ENCODE measurements around the gene MATN3. TPM values are rescaled to one million over a fixed set of nuclear protein-coding genes. Genes with fewer than 3 reads are reported as not detected.

The MATN3 gene
- total RNA-seq, 2 experiments from 2014 or later = not detected

DNA sequence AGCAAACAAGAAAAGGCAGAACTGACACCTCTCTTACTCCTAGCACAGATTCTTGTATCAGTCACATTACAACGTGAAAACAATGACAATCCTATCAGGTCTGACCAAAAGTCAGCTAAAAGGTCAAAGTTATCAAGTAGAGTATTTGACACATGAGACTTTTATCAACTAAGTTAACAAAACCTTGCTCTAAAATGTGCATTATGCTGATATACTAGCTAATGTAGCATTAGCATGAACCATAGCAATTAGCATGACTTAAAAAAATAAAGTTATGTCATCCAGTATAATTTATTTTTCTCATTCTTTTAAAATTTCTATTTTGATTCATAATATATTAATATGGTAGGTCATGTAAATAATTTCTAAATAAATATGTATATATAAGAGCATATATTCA is 69.3 kb downstream of the MATN3 start:
- POLR2A ChIA-PET = interaction anchor here (0.6 kb wide), 1 partner anchor 114 kb away, joined by 3 read pairs; no protein-coding TSS in a partner anchor
- H3K27ac ChIP-seq (ENCODE audit: low read depth, low read length, poor library complexity, severe bottlenecking) = no peak overlapping the region
- CTCF ChIA-PET (ENCODE audit: unreplicated experiment) = no interaction called here
- no peaks in the 10 kb centered on the region for H3K36me3 ChIP-seq (ENCODE audit: insufficient read depth, low read length)
- TF ChIP-seq, protein P1, sequence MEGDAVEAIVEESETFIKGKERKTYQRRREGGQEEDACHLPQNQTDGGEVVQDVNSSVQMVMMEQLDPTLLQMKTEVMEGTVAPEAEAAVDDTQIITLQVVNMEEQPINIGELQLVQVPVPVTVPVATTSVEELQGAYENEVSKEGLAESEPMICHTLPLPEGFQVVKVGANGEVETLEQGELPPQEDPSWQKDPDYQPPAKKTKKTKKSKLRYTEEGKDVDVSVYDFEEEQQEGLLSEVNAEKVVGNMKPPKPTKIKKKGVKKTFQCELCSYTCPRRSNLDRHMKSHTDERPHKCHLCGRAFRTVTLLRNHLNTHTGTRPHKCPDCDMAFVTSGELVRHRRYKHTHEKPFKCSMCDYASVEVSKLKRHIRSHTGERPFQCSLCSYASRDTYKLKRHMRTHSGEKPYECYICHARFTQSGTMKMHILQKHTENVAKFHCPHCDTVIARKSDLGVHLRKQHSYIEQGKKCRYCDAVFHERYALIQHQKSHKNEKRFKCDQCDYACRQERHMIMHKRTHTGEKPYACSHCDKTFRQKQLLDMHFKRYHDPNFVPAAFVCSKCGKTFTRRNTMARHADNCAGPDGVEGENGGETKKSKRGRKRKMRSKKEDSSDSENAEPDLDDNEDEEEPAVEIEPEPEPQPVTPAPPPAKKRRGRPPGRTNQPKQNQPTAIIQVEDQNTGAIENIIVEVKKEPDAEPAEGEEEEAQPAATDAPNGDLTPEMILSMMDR (conservative IDR thresholded peaks at IDR 0.05; ENCODE audit: low read length) = no peak
- TF ChIP-seq EZH2phosphoT487 (IDR thresholded peaks at IDR 0.05; ENCODE audit: borderline replicate concordance, low read depth, low read length) = no peak
- no peaks in the 10 kb centered on the region for H3K9me2 ChIP-seq (ENCODE audit: insufficient read depth, low read length)
- intact Hi-C loops (cut with micrococcal nuclease; ENCODE audit: unreplicated experiment) = no loop called here
- DNase-seq (ENCODE audit: low spot score) = no peak
- BruUV-seq (replicated peaks) = no TSS peak
- no peak overlapping the region for H3K4me2 ChIP-seq (ENCODE audit: low read length)
- H4K20me1 ChIP-seq (ENCODE audit: insufficient read depth, low read length) = no peaks in the 10 kb centered on the region
- H2AFZ ChIP-seq (ENCODE audit: low read length) = no peak overlapping the region
- no peaks in the 10 kb centered on the region for H3K4me1 ChIP-seq (ENCODE audit: insufficient read depth, low read length, poor library complexity, severe bottlenecking)
- no peak overlapping the region for H3K4me3 ChIP-seq (ENCODE audit: low read depth, low read length, poor library complexity, severe bottlenecking)
- no peaks in the 10 kb centered on the region for H3K9me3 ChIP-seq (ENCODE audit: low read length)
- no peaks in the 10 kb centered on the region for H3K79me2 ChIP-seq (ENCODE audit: insufficient read depth, low read depth, low read length)

DNA sequence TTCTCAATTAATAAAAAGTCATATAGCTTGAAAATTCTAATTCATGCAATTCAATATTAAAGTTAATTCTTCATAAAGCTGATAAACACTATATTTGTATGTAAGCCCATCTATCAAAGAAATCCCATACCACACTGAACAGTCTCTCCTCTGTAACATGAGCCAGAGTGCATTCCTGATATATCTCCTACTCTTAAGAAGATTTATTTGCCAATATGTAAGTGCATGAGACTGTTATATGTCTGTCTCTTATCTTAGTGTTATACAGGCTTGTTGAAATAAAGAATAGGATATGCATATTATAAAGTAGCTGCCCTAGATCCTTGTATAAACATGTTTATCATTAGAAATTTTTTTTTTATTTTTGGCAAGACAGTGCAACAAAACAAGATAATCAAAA is 70.3 kb downstream of the MATN3 start:
- CTCF ChIA-PET (ENCODE audit: unreplicated experiment) = no interaction called here

More for the DNA sequence above, 70.3 kb downstream of the MATN3 start:
- Histone ChIP-seq H3K79me2 (ENCODE audit: insufficient read depth, low read depth, low read length) (no peaks in the 10 kb centered on the region), H3K4me3 (ENCODE audit: low read depth, low read length, poor library complexity, severe bottlenecking) (no peak overlapping the region), H3K36me3 (ENCODE audit: insufficient read depth, low read length) (no peaks in the 10 kb centered on the region), H3K4me2 (ENCODE audit: low read length) (no peak overlapping the region), H2AFZ (ENCODE audit: low read length) (no peak overlapping the region), H3K9me2 (ENCODE audit: insufficient read depth, low read length) (no peaks in the 10 kb centered on the region), H3K27ac (ENCODE audit: low read depth, low read length, poor library complexity, severe bottlenecking) (no peak overlapping the region), H3K4me1 (ENCODE audit: insufficient read depth, low read length, poor library complexity, severe bottlenecking) (no peaks in the 10 kb centered on the region), H4K20me1 (ENCODE audit: insufficient read depth, low read length) (no peaks in the 10 kb centered on the region), H3K9me3 (ENCODE audit: low read length) (no peaks in the 10 kb centered on the region)
- intact Hi-C loops (cut with micrococcal nuclease; ENCODE audit: unreplicated experiment) = no loop called here
- no peak for TF ChIP-seq EZH2phosphoT487 (IDR thresholded peaks at IDR 0.05; ENCODE audit: borderline replicate concordance, low read depth, low read length)
- TF ChIP-seq, protein P1 (conservative IDR thresholded peaks at IDR 0.05; ENCODE audit: low read length) = no peak
- no peak for DNase-seq (ENCODE audit: low spot score)
- BruUV-seq (replicated peaks) = no TSS peak
- POLR2A ChIA-PET = interaction anchor here (1.0 kb wide), 1 partner anchor 13 kb away, joined by 4 read pairs; no protein-coding TSS in a partner anchor

Other genes with a start within 250 kb of the MATN3 start
- gene TTC32, start 110.7 kb downstream of the MATN3 start, total RNA-seq (2014; rRNA removed; shearing (Covaris generic)) = 16.3 and 21.1 TPM in 2 replicates
- 26.3 and 32.9 TPM in 2 replicates for gene TTC32, start 110.7 kb downstream of the MATN3 start, total RNA-seq (2022)
- gene WDR35, start 22.6 kb downstream of the MATN3 start, total RNA-seq (2014; rRNA removed; shearing (Covaris generic)) = 0.05 and 0.06 TPM in 2 replicates
- 1.5 and 2.2 TPM in 2 replicates for gene WDR35, start 22.6 kb downstream of the MATN3 start, total RNA-seq (2022)
- 6.5 and 8.4 TPM in 2 replicates for gene LAPTM4A, start 39.0 kb upstream of the MATN3 start, total RNA-seq (2014; rRNA removed; shearing (Covaris generic))
- 26.2 and 29.2 TPM in 2 replicates for gene LAPTM4A, start 39.0 kb upstream of the MATN3 start, total RNA-seq (2022)
- not detected in 2 replicates for gene SDC1, start 212.5 kb upstream of the MATN3 start, total RNA-seq (2014; rRNA removed; shearing (Covaris generic))
- gene SDC1, start 212.5 kb upstream of the MATN3 start, total RNA-seq (2022) = 0.10 TPM in 1 of 2 replicates, not detected in the other